Stimulated activated naive CD4-positive, alpha-beta T cell treated with Interleukin-2 at 50 U/mL for 16 hours (primary cell): ENCODE measurements around the gene LRRTM2.
"Not testable (repeated sequence)": the region's sequence is repeated elsewhere in the genome, so short reads cannot be mapped to it uniquely, and the experiment has no call there.

Experiments
- DNase-seq: peaks from one replicate; lab custom pipeline; 2025; lab: John Stamatoyannopoulos, UW

The LRRTM2 gene, protein sequence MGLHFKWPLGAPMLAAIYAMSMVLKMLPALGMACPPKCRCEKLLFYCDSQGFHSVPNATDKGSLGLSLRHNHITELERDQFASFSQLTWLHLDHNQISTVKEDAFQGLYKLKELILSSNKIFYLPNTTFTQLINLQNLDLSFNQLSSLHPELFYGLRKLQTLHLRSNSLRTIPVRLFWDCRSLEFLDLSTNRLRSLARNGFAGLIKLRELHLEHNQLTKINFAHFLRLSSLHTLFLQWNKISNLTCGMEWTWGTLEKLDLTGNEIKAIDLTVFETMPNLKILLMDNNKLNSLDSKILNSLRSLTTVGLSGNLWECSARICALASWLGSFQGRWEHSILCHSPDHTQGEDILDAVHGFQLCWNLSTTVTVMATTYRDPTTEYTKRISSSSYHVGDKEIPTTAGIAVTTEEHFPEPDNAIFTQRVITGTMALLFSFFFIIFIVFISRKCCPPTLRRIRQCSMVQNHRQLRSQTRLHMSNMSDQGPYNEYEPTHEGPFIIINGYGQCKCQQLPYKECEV

DNA sequence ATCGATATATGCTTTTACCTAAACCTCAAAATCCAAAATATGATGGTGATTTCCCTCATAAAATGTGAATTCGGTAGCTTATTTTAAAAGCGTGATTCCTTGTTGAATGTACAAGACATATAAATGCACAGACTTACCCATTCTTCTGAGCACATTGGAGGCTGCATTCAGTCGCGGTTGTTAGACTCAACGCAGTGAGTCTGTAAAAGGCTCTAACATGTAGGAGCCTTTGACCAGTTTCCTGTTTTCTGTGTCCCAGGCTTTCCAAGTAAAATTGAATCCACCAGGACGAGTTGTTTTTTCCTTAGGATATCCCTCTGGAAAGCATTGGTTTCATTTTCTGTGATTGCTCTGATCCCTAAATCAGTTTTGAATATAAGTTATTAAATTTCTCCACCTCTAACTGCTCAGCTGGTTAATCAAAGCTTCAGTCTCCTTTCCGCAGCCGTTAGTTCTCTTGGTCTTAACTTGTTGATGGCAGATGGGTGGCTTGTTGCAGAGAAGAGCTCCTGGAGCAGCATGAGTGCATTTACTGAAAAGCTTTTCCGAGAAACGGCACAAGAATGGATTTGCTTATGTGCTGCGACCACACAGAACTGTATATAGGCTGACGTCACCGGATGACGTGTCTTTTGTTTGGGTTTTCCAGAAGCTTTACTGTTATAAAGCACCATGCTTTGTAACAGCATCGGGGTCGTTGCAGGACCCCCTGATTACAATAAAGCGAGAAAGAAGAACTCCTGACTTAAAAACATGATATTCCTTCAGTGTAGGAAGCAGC, at the start of gene LRRTM2:
Gene LRRTM2 (minus strand): TSS at position 565 of the 781 bp plus-strand sequence. CDS start 424 bp downstream, at position 141.
- no peak for DNase-seq

DNA sequence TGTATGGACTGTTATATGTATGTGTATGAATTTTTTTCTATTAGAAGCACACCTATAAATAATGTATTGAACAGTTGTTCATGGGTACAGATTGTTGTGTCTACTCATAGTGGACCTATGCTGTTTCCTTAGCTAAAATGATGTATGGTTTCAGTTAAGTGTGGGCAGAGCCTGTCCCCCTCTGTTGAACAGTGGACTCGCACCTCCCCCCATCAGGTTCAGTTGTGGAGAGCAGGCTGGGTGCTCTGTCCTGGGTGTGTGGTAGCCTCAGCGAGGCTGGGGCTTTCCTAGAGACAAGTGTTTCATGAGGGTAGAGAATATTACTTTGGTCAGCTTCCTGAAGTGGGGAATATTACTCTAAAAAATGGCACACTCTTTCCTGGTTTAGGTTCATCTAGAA, 47.4 kb upstream of the LRRTM2 start:
- no peak for DNase-seq

DNA sequence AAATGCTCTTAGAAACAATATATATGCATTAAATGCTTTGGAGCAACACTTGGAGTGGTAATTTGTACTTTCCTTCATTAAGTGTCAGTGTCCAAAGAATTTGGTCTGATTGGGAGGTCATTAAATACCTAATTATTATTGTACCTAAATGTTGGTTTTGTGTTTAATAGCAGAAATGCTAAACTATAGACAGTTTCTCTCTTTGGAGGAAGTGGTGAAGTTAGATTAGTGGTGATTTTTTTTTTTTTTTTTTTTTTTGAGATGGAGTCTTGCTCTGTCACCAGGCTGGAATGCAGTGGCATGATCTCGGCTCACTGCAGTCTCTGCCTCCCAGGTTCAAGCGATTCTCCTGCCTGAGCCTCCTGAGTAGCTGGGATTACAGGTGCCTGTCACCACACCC, 46.2 kb upstream of the LRRTM2 start:
- not testable (repeated sequence) for DNase-seq

DNA sequence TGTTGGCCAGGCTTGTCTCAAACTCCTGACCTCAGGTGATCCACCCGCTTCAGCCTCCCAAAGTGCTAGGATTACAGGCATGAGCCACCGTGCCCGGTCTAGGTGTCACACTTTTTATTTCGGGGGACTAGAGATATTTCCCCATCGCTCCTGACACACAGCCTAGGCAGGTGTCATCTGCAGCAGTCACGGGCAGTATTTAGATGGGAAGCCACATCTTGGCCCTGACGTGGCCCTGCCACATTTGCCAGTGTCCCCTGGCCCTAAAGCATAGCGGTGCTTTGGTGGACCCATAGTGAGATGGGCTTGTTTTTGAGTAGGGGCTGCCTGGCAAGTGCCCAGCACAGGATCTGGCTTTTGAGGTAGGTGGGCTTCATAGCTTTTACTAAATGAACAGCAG, 45.0 kb upstream of the LRRTM2 start:
- no peak for DNase-seq

DNA sequence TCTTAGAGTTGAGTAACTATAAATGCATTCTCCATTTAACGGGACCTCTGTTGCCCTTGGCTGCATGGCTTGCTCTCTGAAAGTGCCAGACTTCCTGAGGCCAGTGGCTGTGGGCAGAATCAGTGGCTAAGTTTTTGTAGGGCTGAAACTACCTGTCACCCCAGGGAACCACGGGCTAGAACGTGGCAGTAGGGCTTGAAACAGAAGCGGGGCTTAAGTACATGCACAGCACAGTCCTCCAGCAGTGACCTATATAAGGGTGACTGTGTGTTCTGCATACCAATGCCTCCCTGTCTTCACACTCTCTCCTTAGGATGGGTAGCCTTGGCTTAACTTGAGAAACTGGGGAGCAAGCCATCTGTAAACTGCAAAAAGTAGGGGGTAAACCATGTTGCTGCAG, 43.6 kb upstream of the LRRTM2 start:
- DNase-seq, result no peak

DNA sequence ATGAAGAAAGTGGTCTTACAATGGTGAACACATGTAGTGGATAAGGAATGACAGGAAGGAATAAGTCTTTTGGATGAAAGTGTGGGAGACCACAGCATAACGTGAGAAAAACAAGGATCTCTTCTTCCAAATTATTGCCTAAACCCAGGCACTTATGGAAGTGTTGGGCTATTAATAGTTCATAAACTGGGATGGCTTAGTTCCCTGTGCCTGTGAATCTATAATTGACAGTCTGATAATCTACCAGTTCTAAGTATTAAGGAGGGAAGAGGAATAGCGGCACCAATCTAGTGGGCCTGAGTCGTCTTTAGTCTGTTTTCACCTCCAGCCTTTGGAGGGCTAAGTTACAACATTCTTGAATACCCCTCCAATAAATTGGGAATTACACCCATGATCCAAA, 39.2 kb upstream of the LRRTM2 start:
- DNase-seq, result no peak

DNA sequence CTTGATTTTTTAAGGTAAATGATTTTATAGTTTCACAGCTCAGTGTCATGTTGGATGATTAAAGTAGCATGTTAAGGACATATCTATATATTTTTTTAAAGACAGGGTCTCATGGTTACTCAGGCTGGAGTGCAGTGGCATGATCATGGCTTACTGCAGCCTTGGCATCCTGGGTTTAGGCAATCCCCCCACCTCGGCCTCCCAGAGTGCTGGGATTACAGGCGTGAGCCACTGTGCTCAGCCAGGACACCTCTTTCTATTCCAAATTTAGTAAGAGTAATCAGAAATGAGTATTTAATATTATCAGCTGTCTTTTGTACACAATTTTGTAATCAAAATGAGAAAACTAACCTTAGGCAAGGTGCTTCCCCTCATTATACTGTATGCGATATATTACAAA, 38.6 kb upstream of the LRRTM2 start:
- no peak for DNase-seq

DNA sequence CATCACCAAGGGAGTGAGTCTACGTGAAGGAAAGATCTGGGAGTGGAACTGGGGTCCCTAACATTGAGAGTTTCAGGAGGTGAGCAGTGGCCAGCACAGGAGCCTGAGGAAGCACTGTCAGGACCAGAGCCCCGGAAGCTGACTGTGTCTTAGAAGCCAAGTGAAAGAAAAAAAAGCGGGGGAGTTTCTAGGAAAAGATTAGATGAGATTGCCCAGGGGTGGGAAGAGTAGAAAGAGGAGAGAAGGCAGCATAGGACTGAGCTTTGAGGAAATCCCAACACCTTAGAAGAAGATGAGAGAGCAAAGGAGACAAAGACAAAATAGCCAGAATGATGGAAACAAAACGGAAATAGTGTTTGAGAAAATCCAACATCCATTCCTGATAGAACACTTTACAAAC, 37.0 kb upstream of the LRRTM2 start:
- DNase-seq, result no peak

DNA sequence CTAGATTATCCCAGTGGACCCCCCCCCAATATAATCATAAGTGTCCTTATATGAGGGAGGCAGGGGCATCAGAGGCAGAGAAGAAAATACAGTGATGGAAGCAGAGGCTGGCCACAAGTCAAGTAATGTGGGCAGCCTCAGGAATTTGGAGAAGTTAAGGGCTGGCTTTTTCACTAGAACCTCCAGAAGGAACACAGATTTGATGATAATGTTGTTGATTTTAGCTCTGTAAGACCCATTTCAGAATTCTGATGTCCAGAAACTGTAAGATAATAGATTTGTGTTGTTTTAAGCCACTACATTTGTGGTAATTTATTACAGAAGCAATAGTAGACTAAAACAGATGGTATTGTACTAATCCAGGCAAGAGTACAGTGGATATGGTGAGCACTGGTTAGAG, 36.3 kb upstream of the LRRTM2 start:
- DNase-seq, result no peak

DNA sequence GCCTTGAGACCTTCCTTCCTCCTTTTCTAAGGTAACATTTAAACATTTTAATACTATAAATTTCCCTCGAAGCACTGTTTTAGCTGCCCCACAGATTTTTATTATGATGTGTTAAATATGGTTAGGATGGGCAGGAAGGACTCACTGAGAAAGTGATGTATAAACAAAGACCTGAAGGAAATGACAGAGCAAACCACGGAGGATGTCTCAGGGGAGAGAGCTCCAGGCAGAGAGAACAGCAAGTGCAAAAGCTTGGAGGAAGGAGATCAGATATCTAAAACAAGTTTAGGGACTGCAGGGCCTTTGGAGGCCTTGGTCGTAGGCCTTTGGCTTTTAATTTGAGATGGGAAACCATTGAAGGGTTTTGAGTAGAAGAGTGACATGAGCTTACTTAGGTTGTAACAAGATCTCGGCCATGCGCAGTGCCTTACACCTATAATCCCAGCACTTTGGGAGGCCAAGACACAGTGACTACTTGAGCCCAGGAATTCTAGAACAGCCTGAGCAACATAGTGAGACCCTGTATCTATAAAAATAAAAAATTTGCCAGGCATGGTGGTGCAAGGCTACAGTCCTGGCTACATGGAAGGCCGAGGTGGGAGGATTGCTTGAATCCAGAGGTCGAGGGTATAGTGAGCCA, 35.5 kb upstream of the LRRTM2 start:
- DNase-seq, result no peak

DNA sequence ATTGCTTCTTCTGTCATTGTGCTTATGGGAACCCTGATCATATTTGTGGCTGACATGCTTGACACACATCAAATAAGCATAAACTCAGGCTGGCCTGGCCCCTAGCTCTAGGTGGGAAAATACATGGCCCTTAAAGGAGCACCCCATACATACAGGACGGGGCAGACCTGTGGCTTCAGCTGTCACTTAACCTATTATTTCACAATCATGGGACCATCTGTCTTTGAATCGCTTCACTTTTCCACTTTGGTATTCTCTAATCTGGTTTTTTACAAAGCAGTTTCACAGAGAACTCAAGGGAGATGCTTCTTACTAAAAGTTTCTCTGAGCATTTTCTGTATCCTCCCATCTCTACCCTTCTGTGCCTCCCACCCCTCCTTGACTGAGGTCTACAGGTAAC, 34.6 kb upstream of the LRRTM2 start:
- DNase-seq, result no peak

DNA sequence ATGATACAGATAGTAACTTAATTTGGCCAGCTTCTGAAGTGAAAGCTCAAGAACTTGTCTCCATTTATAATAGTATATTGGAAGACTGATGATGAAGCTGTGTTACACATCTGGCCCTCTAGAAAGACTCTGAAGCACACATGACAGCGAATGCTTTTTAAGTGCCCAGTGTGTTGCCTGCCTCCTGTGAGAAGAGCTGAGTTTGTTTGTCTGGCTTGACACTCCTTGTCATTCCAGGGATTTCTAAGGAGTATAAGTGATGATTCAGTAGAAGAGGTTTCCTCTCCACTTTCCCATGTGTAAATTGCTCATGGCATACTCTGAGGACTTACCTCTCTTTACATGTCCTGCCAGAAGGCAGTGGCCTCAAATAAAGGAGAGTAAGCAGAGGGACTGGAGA, 30.4 kb upstream of the LRRTM2 start:
- DNase-seq, result no peak

DNA sequence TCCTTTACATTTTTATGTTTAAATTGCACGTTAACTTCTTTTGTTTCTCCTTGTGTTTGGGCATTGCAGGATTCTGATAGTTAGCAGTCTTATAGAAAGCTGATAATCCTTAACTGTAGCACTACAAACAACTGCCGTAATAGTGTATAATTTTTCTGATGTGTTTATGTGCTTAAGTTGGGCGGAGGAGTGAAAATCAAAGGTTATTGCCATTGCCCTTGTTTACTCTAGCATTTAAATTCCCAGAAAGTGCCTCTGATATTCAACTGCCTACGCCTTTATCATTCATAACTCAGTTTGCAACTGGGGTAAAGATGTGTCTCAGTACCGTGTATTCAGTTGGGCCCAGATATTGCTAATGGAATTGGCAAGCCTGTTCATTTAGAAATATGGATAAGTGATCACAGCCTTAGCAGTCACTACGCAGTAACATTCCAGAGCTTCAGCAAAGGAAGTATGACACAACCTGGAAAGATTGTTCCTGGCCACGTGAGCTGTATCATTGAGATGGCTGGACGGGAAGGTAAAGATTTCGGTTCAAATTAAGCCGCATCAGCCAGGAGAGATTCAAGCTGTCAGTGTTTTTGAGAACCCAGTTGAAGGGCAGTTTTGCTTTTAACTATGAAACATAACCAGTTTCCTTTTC, 28.1 kb upstream of the LRRTM2 start:
- no peak for DNase-seq

DNA sequence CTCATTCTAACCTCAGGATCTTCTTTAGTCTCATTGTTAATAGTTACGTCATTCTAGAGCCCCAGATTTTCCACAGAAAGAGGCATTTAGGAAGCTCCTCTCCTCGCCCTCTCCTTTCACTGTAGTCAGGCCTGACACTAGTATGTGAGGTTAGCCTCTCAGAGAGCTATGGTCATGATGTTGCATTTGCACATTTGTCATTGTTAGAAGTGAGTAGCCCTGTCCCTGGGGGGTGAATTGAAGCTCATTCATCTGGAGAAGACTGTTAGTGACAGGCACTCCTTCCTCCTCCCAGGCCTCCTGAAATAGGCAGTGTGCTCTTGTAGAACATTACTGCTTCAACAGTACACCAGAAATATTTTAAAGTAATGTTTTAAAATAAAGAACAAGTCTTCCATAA, 26.6 kb upstream of the LRRTM2 start:
- DNase-seq, result no peak

DNA sequence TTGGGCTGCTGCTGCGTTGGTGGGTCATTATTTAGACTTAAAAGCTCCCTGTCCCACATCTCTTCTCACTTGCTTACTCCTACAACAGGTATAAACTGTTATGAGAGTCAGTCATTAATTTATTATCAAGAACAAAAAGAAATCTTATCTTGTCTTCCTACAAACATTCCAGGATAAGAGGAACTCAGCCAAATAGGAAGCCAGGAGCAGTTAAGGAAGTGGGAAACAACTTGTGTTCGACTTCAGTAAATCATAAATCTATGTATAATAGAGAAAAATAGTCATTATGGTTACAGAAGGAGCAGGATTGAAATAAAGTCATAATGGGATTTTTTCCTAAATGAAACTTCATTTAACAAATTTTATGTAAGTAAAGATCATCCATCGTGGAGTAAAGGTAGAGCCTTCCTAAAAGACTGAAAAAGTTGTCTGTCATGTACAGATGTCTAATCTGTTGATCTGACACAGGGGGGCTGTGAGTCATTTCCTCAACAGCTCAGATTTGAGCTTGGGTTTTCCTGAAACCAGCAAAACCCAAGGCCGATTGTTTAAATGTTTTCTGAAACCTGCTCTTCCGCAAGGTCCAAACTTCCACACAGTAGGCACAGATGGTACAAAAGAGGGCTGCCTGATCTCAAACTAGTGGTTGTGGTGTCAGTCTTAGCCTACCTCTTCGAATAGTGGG, 25.3 kb upstream of the LRRTM2 start:
- no peak for DNase-seq

DNA sequence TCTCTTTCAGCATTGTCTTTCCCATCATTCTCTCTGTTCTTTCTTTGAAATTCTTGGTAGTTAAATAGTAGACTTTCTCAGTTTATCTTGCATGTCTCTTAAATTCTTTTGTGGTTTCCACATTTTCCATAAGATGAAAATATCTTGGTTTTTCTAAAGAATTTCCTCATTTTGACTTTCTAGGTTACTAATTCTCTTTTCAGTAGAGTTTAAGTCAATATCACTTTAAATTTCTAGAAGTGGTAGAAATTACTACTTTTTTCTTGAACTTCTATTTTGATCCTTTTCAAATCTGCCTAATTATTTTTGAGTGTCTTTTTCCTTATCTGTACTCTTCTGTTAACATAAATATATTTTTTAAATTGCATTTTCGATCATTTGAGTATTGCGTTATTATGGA, 23.6 kb upstream of the LRRTM2 start:
- DNase-seq, result no peak

DNA sequence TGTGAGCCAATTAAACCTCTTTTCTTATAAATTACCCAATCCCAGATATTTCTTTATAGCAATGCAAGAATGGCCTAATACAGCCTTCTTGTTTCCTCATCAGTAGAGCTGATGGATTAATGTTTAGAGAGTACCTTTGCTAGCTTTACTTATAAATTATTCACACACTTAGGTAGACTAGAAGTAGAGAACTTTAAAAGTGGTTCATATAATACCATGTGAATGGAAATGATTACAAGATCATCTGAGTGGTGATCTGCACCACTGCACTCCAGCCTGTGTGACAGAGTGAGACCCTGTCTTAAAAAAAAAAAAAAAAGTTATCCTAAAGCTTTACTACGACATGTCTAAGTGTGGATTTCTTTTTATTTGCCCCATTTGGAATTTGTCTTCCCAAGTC, 23.2 kb upstream of the LRRTM2 start:
- DNase-seq, result no peak

DNA sequence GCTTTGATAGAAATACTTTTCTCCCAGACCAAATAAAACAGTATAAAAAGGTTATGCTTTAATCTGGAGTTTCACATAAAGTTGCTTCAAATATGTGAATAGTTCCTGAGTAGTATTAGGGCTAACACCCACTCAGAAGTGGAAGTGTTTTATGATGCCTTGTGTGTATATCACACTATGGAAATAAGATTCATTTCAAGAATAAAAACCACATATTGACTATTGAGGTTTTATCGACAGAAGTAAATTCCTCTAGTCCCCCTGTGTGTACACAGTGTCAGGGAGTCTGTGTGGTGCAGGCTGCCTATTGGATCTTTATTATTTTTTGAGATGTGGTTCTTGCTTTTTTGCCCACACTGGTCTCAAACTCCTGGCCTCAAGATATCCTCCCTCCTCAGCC, 20.8 kb upstream of the LRRTM2 start:
- no peak for DNase-seq

DNA sequence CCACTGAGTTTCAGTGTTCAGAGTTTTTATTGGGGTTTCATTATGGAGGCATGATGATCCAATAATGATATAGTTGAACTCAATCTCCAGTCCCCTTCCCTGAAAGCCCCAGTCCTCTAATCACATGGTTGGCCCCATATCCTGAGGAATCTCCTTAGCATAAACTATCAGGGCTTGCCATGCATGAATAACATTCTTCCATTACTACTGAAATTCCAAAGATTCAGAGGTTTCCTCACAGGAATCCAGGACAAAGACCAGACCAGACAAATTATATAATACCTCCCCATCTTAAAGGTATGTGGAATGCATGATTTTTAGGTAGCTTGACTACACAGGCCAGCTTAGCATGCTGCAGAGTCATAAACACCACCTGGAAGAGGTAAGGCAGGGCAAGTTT, 15.5 kb upstream of the LRRTM2 start:
- no peak for DNase-seq

DNA sequence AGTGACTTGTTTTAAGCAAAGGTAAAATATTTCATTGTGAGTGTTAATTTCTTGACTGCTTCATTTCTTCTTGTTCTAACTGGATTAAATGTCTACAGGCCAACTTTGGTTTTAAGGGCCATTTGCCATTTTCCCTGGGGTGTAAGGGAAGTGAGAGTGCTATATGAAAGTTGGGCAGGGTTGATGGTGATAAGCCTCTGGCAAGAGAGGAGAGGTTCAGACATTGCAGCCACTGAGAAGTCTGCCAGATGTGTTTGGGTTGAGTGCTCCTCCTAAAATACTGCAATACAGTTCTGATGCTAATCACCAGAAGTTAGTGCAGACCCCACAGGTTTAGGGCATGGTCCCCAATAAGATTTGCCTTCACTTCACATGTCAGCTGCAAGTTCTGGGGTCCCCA, 14.9 kb upstream of the LRRTM2 start:
- no peak for DNase-seq

DNA sequence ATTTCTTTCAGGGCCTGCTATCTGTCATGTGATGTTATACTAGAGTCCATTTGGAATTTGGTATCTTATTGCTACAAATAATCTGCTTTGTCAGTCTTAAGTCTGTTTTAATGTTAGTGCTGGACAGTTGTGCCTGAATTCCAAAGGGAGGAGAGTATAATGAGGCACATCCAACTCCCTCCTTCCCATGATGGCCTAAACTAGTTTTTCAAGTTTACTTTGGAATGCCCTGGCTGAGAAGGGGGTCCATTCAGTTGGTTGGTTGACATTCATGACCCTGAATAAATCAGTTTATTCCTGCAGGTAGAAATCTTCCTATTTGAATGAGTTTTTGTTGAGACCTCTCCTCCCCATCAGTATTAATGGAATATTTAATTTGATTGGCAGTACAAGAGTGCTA, 9.4 kb upstream of the LRRTM2 start:
- no peak for DNase-seq

DNA sequence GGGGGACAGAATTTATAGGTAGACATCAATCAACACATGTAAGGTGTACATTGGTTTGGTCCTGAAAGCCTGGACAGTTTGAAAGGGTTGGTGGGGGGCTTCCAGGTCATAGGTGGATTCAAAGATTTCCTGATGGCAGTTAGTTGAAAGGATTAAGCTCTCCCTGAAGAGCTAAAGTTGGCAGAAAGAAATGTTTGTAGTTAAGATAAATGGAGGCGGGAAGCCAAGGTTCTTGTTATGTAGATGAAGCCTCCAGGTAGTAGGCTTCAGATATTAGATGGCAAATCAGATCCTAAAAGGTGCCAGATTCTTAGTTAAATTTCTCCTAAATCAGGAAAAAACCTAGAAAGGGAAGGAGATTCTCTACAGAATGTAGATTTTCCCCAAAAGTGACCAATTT, 9.0 kb upstream of the LRRTM2 start:
- DNase-seq, result no peak
